ENCODE data around the gene GABRB1. TPM values are rescaled to one million over a fixed set of nuclear protein-coding genes. Genes with fewer than 3 reads are reported as not detected.

The GABRB1 gene
- total RNA-seq, 2 experiments from 2014 or later: not detected

- Mint-ChIP-seq H3K4me3 (no peak overlapping the region), H3K27ac (no peak overlapping the region), H3K27me3 (peaks cover 6% of the 10 kb centered on the region), H3K4me1 (ENCODE audit: low read depth) (no peaks in the 10 kb centered on the region), H3K36me3 (no peaks in the 10 kb centered on the region), H3K9me3 (no peaks in the 10 kb centered on the region)
- ChIA-PET CTCF (no interaction called here), POLR2A (no interaction called here)
- no peak for DNase-seq
- intact Hi-C loops (cut with micrococcal nuclease): no loop called here
Measured at GRCh38 chr4:47145630-47146029, 114.3 kb downstream of the GABRB1 start.

- POLR2A ChIA-PET: no interaction called here
- DNase-seq: no peak
- CTCF ChIA-PET: no interaction called here
- H3K27ac Mint-ChIP-seq: no peak overlapping the region
- intact Hi-C loops (cut with micrococcal nuclease): no loop called here
- H3K4me1 Mint-ChIP-seq (ENCODE audit: low read depth): no peaks in the 10 kb centered on the region
- peaks cover 2% of the 10 kb centered on the region for H3K27me3 Mint-ChIP-seq
- no peaks in the 10 kb centered on the region for H3K36me3 Mint-ChIP-seq
- no peak overlapping the region for H3K4me3 Mint-ChIP-seq
- no peaks in the 10 kb centered on the region for H3K9me3 Mint-ChIP-seq
Measured at GRCh38 chr4:47154816-47155370, 123.5 kb downstream of the GABRB1 start.

- Mint-ChIP-seq H3K9me3 (no peaks in the 10 kb centered on the region), H3K27me3 (peaks cover 2% of the 10 kb centered on the region), H3K27ac (no peak overlapping the region), H3K36me3 (no peaks in the 10 kb centered on the region), H3K4me1 (ENCODE audit: low read depth) (no peaks in the 10 kb centered on the region), H3K4me3 (no peak overlapping the region)
- no peak for DNase-seq
- CTCF ChIA-PET: no interaction called here
- intact Hi-C loops (cut with micrococcal nuclease): no loop called here
- POLR2A ChIA-PET: no interaction called here
Measured at GRCh38 chr4:47155919-47156318, 124.6 kb downstream of the GABRB1 start.

GRCh38 chr4:47160095-47160494 is 128.7 kb downstream of the GABRB1 start:
- no peaks in the 10 kb centered on the region for H3K4me1 Mint-ChIP-seq (ENCODE audit: low read depth)
- no peak overlapping the region for H3K4me3 Mint-ChIP-seq
- H3K27ac Mint-ChIP-seq: no peak overlapping the region
- ChIA-PET CTCF (no interaction called here), POLR2A (no interaction called here)
- intact Hi-C loops (cut with micrococcal nuclease): no loop called here
- DNase-seq: no peak
- H3K36me3 Mint-ChIP-seq: no peaks in the 10 kb centered on the region
- H3K9me3 Mint-ChIP-seq: no peaks in the 10 kb centered on the region
- H3K27me3 Mint-ChIP-seq: no peaks in the 10 kb centered on the region

- POLR2A ChIA-PET: no interaction called here
- no peak for DNase-seq
- intact Hi-C loops (cut with micrococcal nuclease): no loop called here
- no peaks in the 10 kb centered on the region for H3K4me1 Mint-ChIP-seq (ENCODE audit: low read depth)
- H3K36me3 Mint-ChIP-seq: no peaks in the 10 kb centered on the region
- peaks cover 1% of the 10 kb centered on the region for H3K27me3 Mint-ChIP-seq
- no peaks in the 10 kb centered on the region for H3K9me3 Mint-ChIP-seq
- no peak overlapping the region for H3K27ac Mint-ChIP-seq
- CTCF ChIA-PET: no interaction called here
- no peak overlapping the region for H3K4me3 Mint-ChIP-seq
Measured at GRCh38 chr4:47167081-47168035, 136.0 kb downstream of the GABRB1 start.

GRCh38 chr4:47184083-47184482 is 152.7 kb downstream of the GABRB1 start:
- intact Hi-C loops (cut with micrococcal nuclease): no loop called here
- Mint-ChIP-seq H3K9me3 (no peaks in the 10 kb centered on the region), H3K36me3 (no peaks in the 10 kb centered on the region), H3K4me3 (no peak overlapping the region), H3K27ac (no peak overlapping the region), H3K27me3 (peaks cover 14% of the 10 kb centered on the region), H3K4me1 (ENCODE audit: low read depth) (no peaks in the 10 kb centered on the region)
- no peak for DNase-seq
- CTCF ChIA-PET: no interaction called here
- POLR2A ChIA-PET: no interaction called here

- intact Hi-C loops (cut with micrococcal nuclease): no loop called here
- CTCF ChIA-PET: no interaction called here
- H3K9me3 Mint-ChIP-seq: no peaks in the 10 kb centered on the region
- POLR2A ChIA-PET: no interaction called here
- no peak overlapping the region for H3K4me3 Mint-ChIP-seq
- H3K36me3 Mint-ChIP-seq: no peaks in the 10 kb centered on the region
- peaks cover 14% of the 10 kb centered on the region for H3K27me3 Mint-ChIP-seq
- DNase-seq: no peak
- H3K4me1 Mint-ChIP-seq (ENCODE audit: low read depth): no peaks in the 10 kb centered on the region
- H3K27ac Mint-ChIP-seq: no peak overlapping the region
Measured at GRCh38 chr4:47185761-47186160, 154.4 kb downstream of the GABRB1 start.

GRCh38 chr4:47187608-47188007 is 156.2 kb downstream of the GABRB1 start:
- DNase-seq: no peak
- CTCF ChIA-PET: no interaction called here
- Mint-ChIP-seq H3K27ac (no peak overlapping the region), H3K36me3 (no peaks in the 10 kb centered on the region), H3K4me1 (ENCODE audit: low read depth) (no peaks in the 10 kb centered on the region), H3K4me3 (no peak overlapping the region), H3K27me3 (peaks cover 11% of the 10 kb centered on the region), H3K9me3 (no peaks in the 10 kb centered on the region)
- intact Hi-C loops (cut with micrococcal nuclease): no loop called here
- POLR2A ChIA-PET: no interaction called here

- H3K4me3 Mint-ChIP-seq: no peak overlapping the region
- H3K36me3 Mint-ChIP-seq: no peaks in the 10 kb centered on the region
- no peak for DNase-seq
- H3K27me3 Mint-ChIP-seq: no peaks in the 10 kb centered on the region
- CTCF ChIA-PET: no interaction called here
- H3K9me3 Mint-ChIP-seq: no peaks in the 10 kb centered on the region
- intact Hi-C loops (cut with micrococcal nuclease): no loop called here
- POLR2A ChIA-PET: no interaction called here
- no peaks in the 10 kb centered on the region for H3K4me1 Mint-ChIP-seq (ENCODE audit: low read depth)
- no peak overlapping the region for H3K27ac Mint-ChIP-seq
Measured at GRCh38 chr4:47193179-47193578, 161.8 kb downstream of the GABRB1 start.

GRCh38 chr4:47194036-47194737 is 162.8 kb downstream of the GABRB1 start:
- no peak for DNase-seq
- Mint-ChIP-seq H3K27me3 (no peaks in the 10 kb centered on the region), H3K4me3 (no peak overlapping the region), H3K27ac (no peak overlapping the region), H3K9me3 (no peaks in the 10 kb centered on the region), H3K4me1 (ENCODE audit: low read depth) (no peaks in the 10 kb centered on the region), H3K36me3 (no peaks in the 10 kb centered on the region)
- POLR2A ChIA-PET: no interaction called here
- CTCF ChIA-PET: no interaction called here
- intact Hi-C loops (cut with micrococcal nuclease): no loop called here

GRCh38 chr4:47195706-47196105 is 164.3 kb downstream of the GABRB1 start:
- H3K27me3 Mint-ChIP-seq: no peaks in the 10 kb centered on the region
- no peak for DNase-seq
- POLR2A ChIA-PET: no interaction called here
- H3K4me1 Mint-ChIP-seq (ENCODE audit: low read depth): no peaks in the 10 kb centered on the region
- intact Hi-C loops (cut with micrococcal nuclease): no loop called here
- no peak overlapping the region for H3K27ac Mint-ChIP-seq
- H3K9me3 Mint-ChIP-seq: no peaks in the 10 kb centered on the region
- H3K4me3 Mint-ChIP-seq: no peak overlapping the region
- no peaks in the 10 kb centered on the region for H3K36me3 Mint-ChIP-seq
- CTCF ChIA-PET: no interaction called here

- no peak overlapping the region for H3K4me3 Mint-ChIP-seq
- H3K27me3 Mint-ChIP-seq: no peaks in the 10 kb centered on the region
- H3K9me3 Mint-ChIP-seq: no peaks in the 10 kb centered on the region
- ChIA-PET CTCF (no interaction called here), POLR2A (no interaction called here)
- no peaks in the 10 kb centered on the region for H3K4me1 Mint-ChIP-seq (ENCODE audit: low read depth)
- intact Hi-C loops (cut with micrococcal nuclease): no loop called here
- H3K36me3 Mint-ChIP-seq: no peaks in the 10 kb centered on the region
- H3K27ac Mint-ChIP-seq: no peak overlapping the region
- no peak for DNase-seq
Measured at GRCh38 chr4:47198791-47199190, 167.4 kb downstream of the GABRB1 start.

GRCh38 chr4:47203593-47203992 is 172.2 kb downstream of the GABRB1 start:
- intact Hi-C loops (cut with micrococcal nuclease): no loop called here
- Mint-ChIP-seq H3K4me3 (no peak overlapping the region), H3K9me3 (no peaks in the 10 kb centered on the region), H3K36me3 (no peaks in the 10 kb centered on the region), H3K27ac (no peak overlapping the region), H3K27me3 (peaks cover 5% of the 10 kb centered on the region), H3K4me1 (ENCODE audit: low read depth) (no peaks in the 10 kb centered on the region)
- no peak for DNase-seq
- POLR2A ChIA-PET: no interaction called here
- CTCF ChIA-PET: no interaction called here
